ENCODE data around the gene TPM4.

GRCh38 chr19:16070366-16070990 lies 5.8 kb upstream of the TPM4 start:
- no peak for TF ChIP-seq EGR1 (IDR thresholded peaks at IDR 0.05)
- peak; percentile 67 for TF ChIP-seq EP300 (IDR thresholded peaks at IDR 0.05; ENCODE audit: borderline replicate concordance)
- peak; percentile 41; the same call in 1 of the 2 replicates for TF ChIP-seq YY1 (IDR thresholded peaks at IDR 0.05; ENCODE audit: low read depth)
